H1 (cell line): ENCODE data around the gene PDXP. TPM values are rescaled to one million over a fixed set of nuclear protein-coding genes. Genes with fewer than 3 reads are reported as not detected.

Experiments used
- CTCF ChIA-PET: fragments of 300-600 bp; sonication (Branson Sonifier 250); formaldehyde crosslinking; loops from one replicate; lab custom pipeline; 2021; ENCODE audit not compliant: partially characterized antibody; lab: Charles Lee
- POLR2A ChIA-PET: fragments of 300-600 bp; sonication (Branson Sonifier 250); formaldehyde crosslinking; loops from one replicate; lab custom pipeline; 2021; ENCODE audit warnings: inconsistent platforms; ENCODE audit not compliant: partially characterized antibody; lab: Charles Lee
- DNase-seq, 2 experiments: peaks; one replicate each; pipeline versions ENCODE4 v3.0.0 to v3.0.0-alpha.2; 2010 to 2022; ENCODE audit warnings: low spot score in 2 of 2, low read depth in 1 of 2, mixed read lengths in 1 of 2
- FAIRE-seq: peaks from 2 replicates; lab custom pipeline; 2011; peaks lifted over from hg19 to GRCh38; lab: Jason Lieb, UNC
- H2AFZ ChIP-seq: 2 replicates; pipeline ENCODE4 v1.8.1; 2012; ENCODE audit warnings: low read length, inconsistent platforms
- H2AK5ac ChIP-seq: 2 replicates; pipeline ENCODE4 v1.6.1; 2013; ENCODE audit warnings: low read depth, low read length
- H2BK120ac ChIP-seq: replicated peaks from 2 replicates; pipeline ENCODE3; 2013; ENCODE audit warnings: low read depth, low read length, inconsistent platforms
- H2BK12ac ChIP-seq: 2 replicates; pipeline ENCODE4 v1.6.1; 2013; ENCODE audit warnings: low read depth, low read length
- H2BK15ac ChIP-seq: 2 replicates; pipeline ENCODE4 v1.6.1; 2013; ENCODE audit warnings: low read length
- H2BK20ac ChIP-seq: 2 replicates; pipeline ENCODE4 v1.6.1; 2013; ENCODE audit warnings: low read length
- H2BK5ac ChIP-seq: 2 replicates; pipeline ENCODE4 v1.6.1; 2013; ENCODE audit warnings: low read depth, low read length
- H3K14ac ChIP-seq: 2 replicates; pipeline ENCODE4 v1.6.1; 2013; ENCODE audit warnings: inconsistent platforms; ENCODE audit not compliant: insufficient read length
- H3K18ac ChIP-seq: 2 replicates; pipeline ENCODE4 v1.6.1; 2013; ENCODE audit warnings: low read length; ENCODE audit errors: extremely low read depth
- H3K23ac ChIP-seq: 2 replicates; pipeline ENCODE4 v1.6.1; 2013; ENCODE audit warnings: inconsistent platforms; ENCODE audit not compliant: insufficient read length
- H3K23me2 ChIP-seq: 2 replicates; pipeline ENCODE4 v1.6.1; 2013; ENCODE audit warnings: low read depth, low read length
- H3K27ac ChIP-seq: 2 replicates; pipeline ENCODE4 v1.6.1; 2011; ENCODE audit warnings: low read depth, low read length, inconsistent platforms
- H3K27me3 ChIP-seq, 4 experiments: replicated peaks in 1 of 4; 1 replicate in 1 of 4; 2 replicates in 3 of 4; pipeline versions ENCODE4 v1.6.1 to v1.8.1; 2011 to 2013; ENCODE audit warnings: low read length in 3 of 4, mild to moderate bottlenecking in 3 of 4, inconsistent platforms in 2 of 4, mixed read lengths in 2 of 4, moderate library complexity in 1 of 4; ENCODE audit not compliant: control insufficient read depth in 3 of 4, insufficient read depth in 3 of 4; ENCODE audit errors: extremely low read depth in 1 of 4
- H3K36me3 ChIP-seq, 4 experiments: 2 replicates each; pipeline versions ENCODE4 v1.6.1 to v1.8.1; 2011 to 2013; ENCODE audit warnings: mild to moderate bottlenecking in 4 of 4, low read length in 3 of 4, moderate library complexity in 2 of 4, control low read depth in 1 of 4, inconsistent platforms in 1 of 4; ENCODE audit not compliant: insufficient read depth in 4 of 4, control insufficient read depth in 2 of 4
- H3K4ac ChIP-seq: replicated peaks from 2 replicates; pipeline ENCODE3; 2013; ENCODE audit warnings: low read length, low read depth, mixed read lengths, inconsistent platforms; ENCODE audit not compliant: insufficient read length
- H3K4me1 ChIP-seq, 4 experiments: replicated peaks in 1 of 4; 1 replicate in 1 of 4; 2 replicates in 3 of 4; pipeline versions ENCODE4 v1.6.1 to v1.8.1; 2011 to 2013; ENCODE audit warnings: low read length in 3 of 4, inconsistent platforms in 2 of 4, mixed read lengths in 1 of 4; ENCODE audit not compliant: insufficient read depth in 4 of 4, control insufficient read depth in 3 of 4
- H3K4me2 ChIP-seq, 2 experiments: 2 replicates each; pipeline versions ENCODE4 v1.6.1 to v1.8.1; 2011 to 2013; ENCODE audit warnings: low read depth in 2 of 2, low read length in 2 of 2, control low read depth in 1 of 2, inconsistent platforms in 1 of 2, mild to moderate bottlenecking in 1 of 2; ENCODE audit not compliant: insufficient read depth in 1 of 2
- H3K4me3 ChIP-seq, 4 experiments: fragments of 200-600, 300-600 bp in 1 of 4; sonication (generic), shearing (Covaris generic), sonication (Bioruptor Twin) in 1 of 4; 2 replicates each; pipeline versions ENCODE4 v1.5.1 to v1.8.1; 2011 to 2016; ENCODE audit warnings: low read length in 4 of 4, low read depth in 3 of 4, control low read depth in 2 of 4, inconsistent platforms in 2 of 4, mild to moderate bottlenecking in 2 of 4, mixed read lengths in 1 of 4, moderate library complexity in 1 of 4; ENCODE audit not compliant: insufficient read depth in 2 of 4; ENCODE audit errors: extremely low read depth in 1 of 4
- H3K56ac ChIP-seq: replicated peaks from 2 replicates; pipeline ENCODE3; 2013; ENCODE audit warnings: low read depth, mild to moderate bottlenecking, mixed read lengths, low read length, inconsistent platforms; ENCODE audit not compliant: insufficient read length
- H3K79me1 ChIP-seq: 2 replicates; pipeline ENCODE4 v1.6.1; 2013; ENCODE audit warnings: low read depth, low read length, control low read depth
- H3K79me2 ChIP-seq, 2 experiments: 2 replicates each; pipeline versions ENCODE4 v1.6.1 to v1.8.1; 2012 to 2013; ENCODE audit warnings: low read length in 2 of 2, mild to moderate bottlenecking in 2 of 2, inconsistent platforms in 1 of 2; ENCODE audit not compliant: insufficient read depth in 2 of 2, control insufficient read depth in 1 of 2
- H3K9ac ChIP-seq, 4 experiments: replicated peaks in 1 of 4; 1 replicate in 1 of 4; 2 replicates in 3 of 4; pipeline versions ENCODE4 v1.6.1 to v1.8.1; 2011 to 2013; ENCODE audit warnings: low read depth in 3 of 4, low read length in 3 of 4, control low read depth in 2 of 4, mild to moderate bottlenecking in 2 of 4, moderate library complexity in 2 of 4, inconsistent platforms in 1 of 4; ENCODE audit errors: extremely low read depth in 1 of 4
- H3K9me3 ChIP-seq, 2 experiments: 2 replicates each; pipeline versions ENCODE4 v1.6.1 to v1.8.1; 2012 to 2013; ENCODE audit warnings: mild to moderate bottlenecking in 2 of 2, moderate library complexity in 2 of 2, control low read depth in 1 of 2, inconsistent platforms in 1 of 2, low read depth in 1 of 2, low read length in 1 of 2, mixed read lengths in 1 of 2; ENCODE audit not compliant: insufficient read depth in 2 of 2
- H4K20me1 ChIP-seq, 2 experiments: replicated peaks in 1 of 2; 2 replicates each; pipeline versions ENCODE3 to v1.8.1; 2011 to 2013; ENCODE audit warnings: inconsistent platforms in 2 of 2, low read length in 2 of 2, mild to moderate bottlenecking in 1 of 2; ENCODE audit not compliant: insufficient read depth in 2 of 2, control insufficient read depth in 1 of 2
- H4K5ac ChIP-seq: 2 replicates; pipeline ENCODE4 v1.6.1; 2013; ENCODE audit warnings: low read length, low read depth, mixed read lengths, inconsistent platforms; ENCODE audit not compliant: insufficient read length
- H4K8ac ChIP-seq: 2 replicates; pipeline ENCODE4 v1.8.0; 2013; ENCODE audit warnings: mild to moderate bottlenecking, moderate library complexity, low read length, inconsistent platforms; ENCODE audit not compliant: insufficient read depth; ENCODE audit errors: extremely low read depth
- H4K91ac ChIP-seq: replicated peaks from 2 replicates; pipeline ENCODE3; 2013; ENCODE audit warnings: low read length, mixed read lengths, inconsistent platforms; ENCODE audit not compliant: insufficient read length
- ASH2L ChIP-seq: fragments of 200-600, 300-600 bp; sonication (generic); IDR thresholded peaks from one replicate; pipeline ENCODE4 v1.7.1; 2017; ENCODE audit warnings: low read length
- EGR1 ChIP-seq: IDR thresholded peaks from 2 replicates; pipeline ENCODE4 v1.6.1; 2011; ENCODE audit warnings: low read depth, low read length, borderline replicate concordance
- KDM4A ChIP-seq: IDR thresholded peaks from one replicate; pipeline ENCODE4 v1.7.1; 2012; ENCODE audit warnings: low read depth, mild to moderate bottlenecking, moderate library complexity, low read length, inconsistent platforms; ENCODE audit not compliant: severe bottlenecking
- MAFK ChIP-seq: IDR thresholded peaks from 2 replicates; pipeline ENCODE4 v1.6.1; 2012; ENCODE audit warnings: low read depth, mild to moderate bottlenecking, improper control_type of control experiment, low read length
- NRF1 ChIP-seq: IDR thresholded peaks from 2 replicates; pipeline ENCODE4 v1.6.1; 2011; ENCODE audit warnings: mild to moderate bottlenecking, low read depth, low read length, improper control_type of control experiment
- POLR2A ChIP-seq, 2 experiments: IDR thresholded peaks; 1 replicate in 1 of 2; 2 replicates in 1 of 2; pipeline ENCODE4 v1.6.1; 2011; ENCODE audit warnings: low read depth in 2 of 2, low read length in 2 of 2, mild to moderate bottlenecking in 2 of 2; ENCODE audit errors: control extremely low read depth in 1 of 2
- RBBP5 ChIP-seq: IDR thresholded peaks from 2 replicates; pipeline ENCODE4 v1.7.1; 2012; ENCODE audit warnings: low read depth, mild to moderate bottlenecking, inconsistent platforms, low read length, moderate library complexity, borderline replicate concordance
- SIRT6 ChIP-seq: IDR thresholded peaks from one replicate; pipeline ENCODE4 v1.7.1; 2012; ENCODE audit warnings: low read length, inconsistent platforms
- TAF7 ChIP-seq: optimal IDR thresholded peaks from 2 replicates; pipeline ENCODE3; 2011; ENCODE audit warnings: low read depth, mild to moderate bottlenecking, inconsistent platforms, low read length, moderate library complexity, borderline replicate concordance
- WGBS, 2 experiments: shearing (Covaris generic) in 1 of 2; methylation state at CpG; one replicate each; pipeline versions ENCODE4 v1.1.6 to v1.1.7; 2013 to 2015; ENCODE audit warnings: low lambda C conversion rate in 2 of 2, mixed read lengths in 2 of 2, inconsistent platforms in 1 of 2, low coverage in 1 of 2, missing lambda C conversion rate in 1 of 2; ENCODE audit not compliant: insufficient replicate concordance in 2 of 2, insufficient coverage in 1 of 2, insufficient read length in 1 of 2; ENCODE audit errors: extremely low coverage in 1 of 2, missing lambda C conversion rate in 1 of 2; 5-methylcytosine and 5-hydroxymethylcytosine counted together
- polyA plus RNA-seq, 7 experiments: library from polyadenylated mRNA; depleted of rRNA in 3 of 7; stranded (reverse) in 5 of 7; unstranded in 2 of 7; fragments of >200 nt in 5 of 7; fragments of 200-250 nt in 2 of 7; gene quantifications; 1 replicate in 5 of 7; 2 replicates in 1 of 7; 4 replicates in 1 of 7; pipeline versions ENCODE4 v1.2.1 to v1.2.3, GENCODE V29; 2011 to 2013; ENCODE audit warnings: missing spikeins in 2 of 7, mixed read lengths in 2 of 7
- total RNA-seq: library from RNA; stranded (reverse); fragmentation: NEBNext Ultra II Directional; extraction: Animal tissue kit (Norgen Biotek cat#: 25700); gene quantifications from 2 replicates; pipeline ENCODE4 v1.2.1, GENCODE V29; 2021

Gene PDXP
- total and polyA plus RNA-seq, 2 of the 8 experiments (the other 6 are each of a cell fraction or from before 2014, with no cell fraction given): 36.6 to 67.7 TPM

DNA sequence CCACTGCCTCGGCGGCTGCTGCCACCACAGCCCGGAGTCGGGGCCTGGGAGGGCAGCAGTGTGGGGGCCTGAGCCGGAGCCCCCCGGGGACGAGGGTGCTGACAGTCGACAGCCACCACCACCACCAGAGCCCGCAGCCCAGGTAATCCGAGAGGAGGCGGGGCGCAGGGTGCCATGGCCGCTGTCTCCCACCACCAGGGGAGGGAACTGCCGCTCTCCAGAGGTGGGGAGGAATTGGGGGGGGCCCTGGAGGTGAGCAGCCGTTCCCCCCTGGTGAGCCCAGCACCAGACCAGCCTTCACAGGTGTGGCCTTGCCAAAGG is 50.9 kb downstream of the PDXP start:
- no peak overlapping the region for H4K8ac ChIP-seq
- H3K4me3 ChIP-seq: no peak overlapping the region
- H3K27ac ChIP-seq: no peak overlapping the region
- H3K27me3 ChIP-seq: no peaks in the 10 kb centered on the region
- no peak for FAIRE-seq
- H4K20me1 ChIP-seq: peaks cover 6 to 9% of the 10 kb centered on the region in 2 experiments
- H3K56ac ChIP-seq: no peak overlapping the region
- no peak overlapping the region for H2AK5ac ChIP-seq
- DNase-seq: no peak
- H2BK15ac ChIP-seq: no peak overlapping the region
- H3K36me3 ChIP-seq: peaks cover 9 to 43% (median 18%) of the 10 kb centered on the region in 4 experiments; a peak in 6 of 8 replicates
- H2BK12ac ChIP-seq: no peak overlapping the region
- H3K23me2 ChIP-seq: no peaks in the 10 kb centered on the region
- no peak overlapping the region for H2BK20ac ChIP-seq
- no peak overlapping the region for H3K23ac ChIP-seq
- no peaks in the 10 kb centered on the region for H3K79me2 ChIP-seq
- H2BK120ac ChIP-seq: no peak overlapping the region
- TF ChIP-seq KDM4A: no peak
- TF ChIP-seq RBBP5: no peak
- TF ChIP-seq POLR2A (IDR thresholded peaks at IDR 0.05; ENCODE audit: control extremely low read depth in 1 of 2, low read depth in 2 of 2, low read length in 2 of 2): no peak
- no peak for TF ChIP-seq ASH2L
- no peak for TF ChIP-seq EGR1
- TF ChIP-seq SIRT6: no peak
- TF ChIP-seq NRF1: no peak
- TF ChIP-seq TAF7: no peak
- no peak for TF ChIP-seq MAFK
- TF ChIP-seq, all 59 proteins: peak for 0
- Histone ChIP-seq H3K4ac (no peak overlapping the region), H3K18ac (no peak overlapping the region), H3K14ac (no peak overlapping the region), H3K9ac (no peak overlapping the region), H2AFZ (no peak overlapping the region), H4K5ac (no peak overlapping the region), H2BK5ac (no peak overlapping the region), H3K79me1 (no peaks in the 10 kb centered on the region), H4K91ac (no peak overlapping the region), H3K4me1 (peaks cover 0 to 5% (median 0%) of the 10 kb centered on the region in 4 experiments; a peak in 1 of 7 replicates), H3K9me3 (no peaks in the 10 kb centered on the region; a peak in 1 of 4 replicates), H3K4me2 (no peak overlapping the region)
- CTCF ChIA-PET: interaction anchor here (0.8 to 1.6 kb wide), 2 partner anchors 10 to 48 kb away, joined by 3 read pairs; no protein-coding TSS in a partner anchor
- POLR2A ChIA-PET: interaction anchor here (1.2 to 5.3 kb wide), 3 partner anchors 11 to 42 kb away, joined by 3 to 30 read pairs (median 7); partner anchors contain the start of gene TRIOBP
- 90% methylated on average over 7 of the region's 15 CpGs; no CpG with 5 or more reads in 1 of the 2 experiments for WGBS, 2 experiments
